Right renal cortex interstitium (tissue), 3 donors: ENCODE data around the gene CFL1. TPM values are rescaled to one million over a fixed set of nuclear protein-coding genes. Genes with fewer than 3 reads are reported as not detected.

Source experiments
- DNase-seq, 3 donors: peaks; one replicate each; pipeline ENCODE4 v3.0.0-alpha.2; 2013; ENCODE audit warnings: low read depth in 3 of 3, low spot score in 2 of 3
- polyA plus RNA-seq, 3 donors: library from polyadenylated mRNA; unstranded; fragments of 120-200 nt; gene quantifications; one replicate each; pipeline ENCODE4 v1.2.1, GENCODE V29; 2013; ENCODE audit not compliant: insufficient read length in 3 of 3

CFL1 gene
- polyA plus RNA-seq, 3 donors, result 744 to 846 (median 760) TPM

GRCh38 chr11:65888163-65888814, 30.3 kb upstream of the CFL1 start, which contains the start of gene FIBP:
TSS of gene FIBP (minus strand) at chr11:65888471. CDS start at chr11:65888418, 53 bp downstream.
- peak; percentile 86 to 93 (median 92) for DNase-seq

- no peak for DNase-seq
Observed at GRCh38 chr11:65887723-65888162, 29.8 kb upstream of the CFL1 start.

- no peak for DNase-seq
Observed at GRCh38 chr11:65886826-65887722, 29.1 kb upstream of the CFL1 start.

- no peak for DNase-seq
Observed at GRCh38 chr11:65885808-65886536, 28.0 kb upstream of the CFL1 start.

GRCh38 chr11:65885231-65885630, 27.3 kb upstream of the CFL1 start:
- no peak for DNase-seq

- no peak for DNase-seq
Observed at GRCh38 chr11:65884716-65885092, 26.7 kb upstream of the CFL1 start.

- no peak for DNase-seq
Observed at GRCh38 chr11:65883786-65884715, 26.1 kb upstream of the CFL1 start.

GRCh38 chr11:65883058-65883761, 25.2 kb upstream of the CFL1 start:
- no peak for DNase-seq

- DNase-seq, result no peak
Observed at GRCh38 chr11:65882120-65883057, 24.4 kb upstream of the CFL1 start.

GRCh38 chr11:65880844-65881421, 23.0 kb upstream of the CFL1 start:
- DNase-seq, result no peak

- DNase-seq, result no peak
Observed at GRCh38 chr11:65880027-65880426, 22.0 kb upstream of the CFL1 start.

GRCh38 chr11:65879617-65880016, 21.6 kb upstream of the CFL1 start, which contains the start of gene CTSW:
TSS of gene CTSW (plus strand) at chr11:65879837. CDS start at chr11:65879855, 18 bp downstream.
- DNase-seq, result no peak

- peak in 1 of 3 donors; percentile 72 for DNase-seq
Observed at GRCh38 chr11:65873318-65874156, 15.6 kb upstream of the CFL1 start.

GRCh38 chr11:65872586-65873317, 14.8 kb upstream of the CFL1 start, which contains the start of gene EFEMP2:
TSS of gene EFEMP2 (minus strand) at chr11:65872800. CDS start at chr11:65872354, 446 bp downstream.
- DNase-seq, result no peak

- DNase-seq, result no peak
Observed at GRCh38 chr11:65871811-65872548, 14.0 kb upstream of the CFL1 start.
